ENCODE results near the gene PPP1CA.

Gene PPP1CA

GRCh38 chr11:67374571-67375281 lies 26.9 kb downstream of the PPP1CA start:
- H3K36me3 Mint-ChIP-seq (ENCODE audit: insufficient read depth): peaks cover 26% of the 10 kb centered on the region
- H3K27ac Mint-ChIP-seq: peak overlapping the region; percentile 96 to 97
- H3K4me3 Mint-ChIP-seq: peak overlapping the region; percentile 91 to 98
- H3K4me1 Mint-ChIP-seq (ENCODE audit: low read depth in 2 of 2): peaks cover 42 to 47% of the 10 kb centered on the region in 2 donors
- DNase-seq (no peak), ATAC-seq (replicated peaks) (no peak)
- H3K27me3 Mint-ChIP-seq: no peaks in the 10 kb centered on the region
- H3K9me3 Mint-ChIP-seq: no peaks in the 10 kb centered on the region

- ATAC-seq (replicated peaks): peak; percentile 80
- H3K4me3 Mint-ChIP-seq: peak overlapping the region; percentile 91 to 98
These were observed 27.7 kb downstream of the PPP1CA start for GRCh38 chr11:67373648-67374570.

GRCh38 chr11:67372993-67373647 lies 28.5 kb downstream of the PPP1CA start, which contains the start of gene CLCF1:
Gene CLCF1, minus strand, starts transcription at chr11:67373598. Its CDS starts 59 bp downstream, at chr11:67373539.
- Mint-ChIP-seq H3K4me1 (ENCODE audit: low read depth in 2 of 2) (peaks cover 52 to 63% of the 10 kb centered on the region in 2 donors), H3K27me3 (no peaks in the 10 kb centered on the region), H3K27ac (peak within 1 kb of the TSS; percentile 96 to 97), H3K9me3 (no peaks in the 10 kb centered on the region), H3K36me3 (ENCODE audit: insufficient read depth) (peaks cover 36% of the 10 kb centered on the region), H3K4me3 (peak within 1 kb of the TSS; percentile 91 to 98)
- DNase-seq (peak in 1 of 3 experiments; percentile 23), ATAC-seq (replicated peaks) (peak; percentile 18)

More at GRCh38 chr11:67373648-67374570, 27.7 kb downstream of the PPP1CA start:
- H3K9me3 Mint-ChIP-seq: no peaks in the 10 kb centered on the region
- H3K27ac Mint-ChIP-seq: peak overlapping the region; percentile 96 to 97
- H3K4me1 Mint-ChIP-seq (ENCODE audit: low read depth in 2 of 2): peaks cover 48 to 55% of the 10 kb centered on the region in 2 donors
- peaks cover 30% of the 10 kb centered on the region for H3K36me3 Mint-ChIP-seq (ENCODE audit: insufficient read depth)
- no peaks in the 10 kb centered on the region for H3K27me3 Mint-ChIP-seq
- peak; percentile 78 to 84 (median 81) for DNase-seq

GRCh38 chr11:67372321-67372992 lies 29.2 kb downstream of the PPP1CA start:
- no peaks in the 10 kb centered on the region for H3K9me3 Mint-ChIP-seq
- peaks cover 40% of the 10 kb centered on the region for H3K36me3 Mint-ChIP-seq (ENCODE audit: insufficient read depth)
- peak overlapping the region; percentile 82 to 86 for H3K27ac Mint-ChIP-seq
- DNase-seq (no peak), ATAC-seq (replicated peaks) (no peak)
- H3K4me1 Mint-ChIP-seq (ENCODE audit: low read depth in 2 of 2): peaks cover 58 to 69% of the 10 kb centered on the region in 2 donors
- H3K27me3 Mint-ChIP-seq: no peaks in the 10 kb centered on the region
- H3K4me3 Mint-ChIP-seq: peak overlapping the region; percentile 89 to 98

GRCh38 chr11:67371911-67372320 lies 29.7 kb downstream of the PPP1CA start:
- Mint-ChIP-seq H3K4me1 (ENCODE audit: low read depth in 2 of 2) (peaks cover 59 to 70% of the 10 kb centered on the region in 2 donors), H3K36me3 (ENCODE audit: insufficient read depth) (peaks cover 40% of the 10 kb centered on the region), H3K27ac (peak overlapping the region; percentile 82 to 86), H3K4me3 (peak overlapping the region; percentile 82 to 89), H3K9me3 (no peaks in the 10 kb centered on the region), H3K27me3 (no peaks in the 10 kb centered on the region)
- ATAC-seq (replicated peaks) (peak; percentile 3), DNase-seq (no peak)

GRCh38 chr11:67371189-67371910 lies 30.3 kb downstream of the PPP1CA start:
- Mint-ChIP-seq H3K4me1 (ENCODE audit: low read depth in 2 of 2) (peaks cover 59 to 76% of the 10 kb centered on the region in 2 donors), H3K9me3 (no peaks in the 10 kb centered on the region), H3K27me3 (no peaks in the 10 kb centered on the region), H3K27ac (peak overlapping the region; percentile 82 to 86), H3K4me3 (peak overlapping the region; percentile 82 to 89), H3K36me3 (ENCODE audit: insufficient read depth) (peaks cover 40% of the 10 kb centered on the region)
- ATAC-seq (replicated peaks) (peak; percentile 24), DNase-seq (peak in 2 of 3 experiments; percentile 30 to 39)

- ATAC-seq (replicated peaks) (no peak), DNase-seq (no peak)
- Mint-ChIP-seq H3K27me3 (no peaks in the 10 kb centered on the region), H3K9me3 (no peaks in the 10 kb centered on the region), H3K4me1 (ENCODE audit: low read depth in 2 of 2) (peaks cover 64 to 77% of the 10 kb centered on the region in 2 donors), H3K36me3 (ENCODE audit: insufficient read depth) (peaks cover 45% of the 10 kb centered on the region), H3K4me3 (peak overlapping the region; percentile 82 to 89), H3K27ac (peak overlapping the region; percentile 82 to 86)
These were observed 31.1 kb downstream of the PPP1CA start for GRCh38 chr11:67370351-67371076.

GRCh38 chr11:67369801-67370284 lies 31.8 kb downstream of the PPP1CA start:
- no peaks in the 10 kb centered on the region for H3K9me3 Mint-ChIP-seq
- H3K4me1 Mint-ChIP-seq (ENCODE audit: low read depth in 2 of 2): peaks cover 68 to 82% of the 10 kb centered on the region in 2 donors
- peak overlapping the region; percentile 82 to 89 for H3K4me3 Mint-ChIP-seq
- no peak for DNase-seq
- ATAC-seq (replicated peaks): no peak
- peak overlapping the region; percentile 23 to 29 for H3K27ac Mint-ChIP-seq
- H3K36me3 Mint-ChIP-seq (ENCODE audit: insufficient read depth): peaks cover 51% of the 10 kb centered on the region
- H3K27me3 Mint-ChIP-seq: no peaks in the 10 kb centered on the region

GRCh38 chr11:67369275-67369674 lies 32.4 kb downstream of the PPP1CA start:
- no peaks in the 10 kb centered on the region for H3K9me3 Mint-ChIP-seq
- H3K4me1 Mint-ChIP-seq (ENCODE audit: low read depth in 2 of 2): peaks cover 70 to 83% of the 10 kb centered on the region in 2 donors
- DNase-seq: no peak
- H3K27ac Mint-ChIP-seq: peak overlapping the region; percentile 29 to 71
- no peak for ATAC-seq (replicated peaks)
- peaks cover 53% of the 10 kb centered on the region for H3K36me3 Mint-ChIP-seq (ENCODE audit: insufficient read depth)
- peak overlapping the region; percentile 82 to 89 for H3K4me3 Mint-ChIP-seq
- H3K27me3 Mint-ChIP-seq: no peaks in the 10 kb centered on the region

GRCh38 chr11:67368621-67369020 lies 33.0 kb downstream of the PPP1CA start:
- DNase-seq (peak in 1 of 3 experiments; percentile 42), ATAC-seq (replicated peaks) (peak; percentile 52)
- Mint-ChIP-seq H3K9me3 (no peaks in the 10 kb centered on the region), H3K4me1 (ENCODE audit: low read depth in 2 of 2) (peaks cover 72 to 83% of the 10 kb centered on the region in 2 donors), H3K36me3 (ENCODE audit: insufficient read depth) (peaks cover 47% of the 10 kb centered on the region), H3K4me3 (peak overlapping the region; percentile 82 to 89), H3K27ac (peak overlapping the region; percentile 29 to 71), H3K27me3 (no peaks in the 10 kb centered on the region)

- Mint-ChIP-seq H3K4me3 (peak overlapping the region; percentile 82 to 89), H3K4me1 (ENCODE audit: low read depth in 2 of 2) (peaks cover 77 to 85% of the 10 kb centered on the region in 2 donors), H3K9me3 (no peaks in the 10 kb centered on the region), H3K27me3 (no peaks in the 10 kb centered on the region), H3K36me3 (ENCODE audit: insufficient read depth) (peaks cover 43% of the 10 kb centered on the region), H3K27ac (peak overlapping the region; percentile 29 to 71)
- ATAC-seq (replicated peaks): no peak
- no peak for DNase-seq
These were observed 33.9 kb downstream of the PPP1CA start for GRCh38 chr11:67367761-67368227.

Measured in effector memory CD8-positive, alpha-beta T cell (primary cell).